ENCODE results near the gene CARS1.
A peak's percentile ranks its signal among the peaks of the same experiment; 100 is the strongest.

CARS1 gene

GRCh38 chr11:3057069-3057963 is at the start of gene CARS1:
Gene CARS1, minus strand, starts transcription at chr11:3057423. Its CDS starts 56 bp downstream, at chr11:3057367.
- peak; percentile 88 to 95 (median 89) for DNase-seq (ENCODE audit: low read depth in 2 of 3, low spot score in 1 of 3)

GRCh38 chr11:3105791-3106735 is 48.8 kb upstream of the CARS1 start:
- no peak for DNase-seq (ENCODE audit: low read depth in 2 of 3, low spot score in 1 of 3)

GRCh38 chr11:3104961-3105790 is 48.0 kb upstream of the CARS1 start:
- DNase-seq (ENCODE audit: low read depth in 2 of 3, low spot score in 1 of 3) = no peak

- DNase-seq (ENCODE audit: low read depth in 2 of 3, low spot score in 1 of 3) = no peak
These were observed 47.0 kb upstream of the CARS1 start for GRCh38 chr11:3104051-3104714.

- no peak for DNase-seq (ENCODE audit: low read depth in 2 of 3, low spot score in 1 of 3)
These were observed 45.9 kb upstream of the CARS1 start for GRCh38 chr11:3103076-3103475.

- DNase-seq (ENCODE audit: low read depth in 2 of 3, low spot score in 1 of 3) = no peak
These were observed 45.4 kb upstream of the CARS1 start for GRCh38 chr11:3102641-3102921.

GRCh38 chr11:3101921-3102640 is 44.9 kb upstream of the CARS1 start:
- no peak for DNase-seq (ENCODE audit: low read depth in 2 of 3, low spot score in 1 of 3)

GRCh38 chr11:3099178-3099577 is 42.0 kb upstream of the CARS1 start:
- no peak for DNase-seq (ENCODE audit: low read depth in 2 of 3, low spot score in 1 of 3)

- DNase-seq (ENCODE audit: low read depth in 2 of 3, low spot score in 1 of 3) = no peak
These were observed 39.8 kb upstream of the CARS1 start for GRCh38 chr11:3096909-3097530.

- DNase-seq (ENCODE audit: low read depth in 2 of 3, low spot score in 1 of 3) = no peak
These were observed 38.6 kb upstream of the CARS1 start for GRCh38 chr11:3095712-3096361.

- no peak for DNase-seq (ENCODE audit: low read depth in 2 of 3, low spot score in 1 of 3)
These were observed 37.1 kb upstream of the CARS1 start for GRCh38 chr11:3094223-3094824.

GRCh38 chr11:3093281-3094191 is 36.3 kb upstream of the CARS1 start:
- DNase-seq (ENCODE audit: low read depth in 2 of 3, low spot score in 1 of 3) = no peak

- DNase-seq (ENCODE audit: low read depth in 2 of 3, low spot score in 1 of 3) = no peak
These were observed 35.4 kb upstream of the CARS1 start for GRCh38 chr11:3092603-3093141.

GRCh38 chr11:3091846-3092602 is 34.8 kb upstream of the CARS1 start:
- DNase-seq (ENCODE audit: low read depth in 2 of 3, low spot score in 1 of 3) = peak; percentile 28 to 61 (median 55)

GRCh38 chr11:3091081-3091845 is 34.0 kb upstream of the CARS1 start:
- no peak for DNase-seq (ENCODE audit: low read depth in 2 of 3, low spot score in 1 of 3)
